Endothelial cell of umbilical vein (primary cell): ENCODE results near the gene CMSS1. TPM values are rescaled to one million over a fixed set of nuclear protein-coding genes. Genes with fewer than 3 reads are reported as not detected.

Experiments
- BruUV-seq: library from RNA; stranded (reverse); fragments of 400-500 nt; replicated peaks from 2 replicates; lab custom pipeline; 2021; lab: Mats Ljungman, UMichigan
- CTCF ChIA-PET: fragments of 300-600, 350-600 bp; sonication (Branson Sonifier 250); formaldehyde crosslinking; loops from one replicate; lab custom pipeline; 2021; ENCODE audit warnings: antibody characterized with exemption, inconsistent platforms; lab: Charles Lee
- POLR2A ChIA-PET: fragments of 300-600, 350-600 bp; sonication (Branson Sonifier 250); formaldehyde crosslinking; loops from one replicate; lab custom pipeline; 2021; ENCODE audit warnings: antibody characterized with exemption, inconsistent platforms; lab: Charles Lee
- DNase-seq: peaks from one replicate; pipeline ENCODE4 v3.0.0-alpha.2; 2011; ENCODE audit warnings: low read depth, low spot score
- FAIRE-seq: peaks from 2 replicates; lab custom pipeline; 2011; peaks lifted over from hg19 to GRCh38; lab: Jason Lieb, UNC
- H2AFZ ChIP-seq: 2 replicates; pipeline ENCODE4 v1.6.0; 2012; ENCODE audit warnings: low read depth, low read length, control low read depth, inconsistent platforms
- H3K27ac ChIP-seq: 2 replicates; pipeline ENCODE4 v1.5.1; 2011; ENCODE audit warnings: low read depth, mild to moderate bottlenecking, control low read depth, low read length, moderate library complexity; ENCODE audit not compliant: insufficient read depth
- H3K27me3 ChIP-seq, 2 experiments: 2 replicates each; pipeline versions ENCODE4 v1.6.0 to v1.6.1; 2011; ENCODE audit warnings: low read length in 2 of 2, mixed read lengths in 1 of 2; ENCODE audit not compliant: control insufficient read depth in 2 of 2, insufficient read depth in 2 of 2
- H3K36me3 ChIP-seq, 2 experiments: 2 replicates in 1 of 2; 3 replicates in 1 of 2; pipeline ENCODE4 v1.5.1; 2011; ENCODE audit warnings: low read length in 2 of 2, mild to moderate bottlenecking in 1 of 2, moderate library complexity in 1 of 2; ENCODE audit not compliant: control insufficient read depth in 2 of 2, insufficient read depth in 2 of 2; ENCODE audit errors: extremely low read depth in 1 of 2
- H3K4me1 ChIP-seq: 3 replicates; pipeline ENCODE4 v1.5.1; 2011; ENCODE audit warnings: mild to moderate bottlenecking, low read length; ENCODE audit not compliant: control insufficient read depth, insufficient read depth; ENCODE audit errors: extremely low read depth
- H3K4me2 ChIP-seq: 2 replicates; pipeline ENCODE4 v1.6.1; 2011; ENCODE audit warnings: low read length, control low read depth, mixed read lengths; ENCODE audit not compliant: insufficient read depth
- H3K4me3 ChIP-seq, 3 experiments: fragments of 200-600 bp in 1 of 3; sonication (generic), shearing (Covaris generic) in 1 of 3; replicated peaks in 1 of 3; 2 replicates each; pipeline ENCODE4 v1.5.1; 2011 to 2016; ENCODE audit warnings: control low read depth in 3 of 3, low read length in 3 of 3, mild to moderate bottlenecking in 2 of 3, inconsistent platforms in 1 of 3, low read depth in 1 of 3, moderate library complexity in 1 of 3; ENCODE audit not compliant: insufficient read depth in 1 of 3
- H3K79me2 ChIP-seq: 2 replicates; pipeline ENCODE4 v1.6.0; 2012; ENCODE audit warnings: low read length, inconsistent platforms; ENCODE audit not compliant: control insufficient read depth, insufficient read depth
- H3K9ac ChIP-seq: replicated peaks from 2 replicates; pipeline ENCODE3; 2011; ENCODE audit warnings: low read length, control low read depth; ENCODE audit not compliant: insufficient read depth; ENCODE audit errors: extremely low read depth
- H3K9me1 ChIP-seq: replicated peaks from 3 replicates; pipeline ENCODE4 v1.6.0; 2011; ENCODE audit warnings: mild to moderate bottlenecking, low read length; ENCODE audit not compliant: control insufficient read depth, insufficient read depth; ENCODE audit errors: extremely low read depth
- H3K9me3 ChIP-seq: replicated peaks from 2 replicates; pipeline ENCODE4 v1.5.1; 2012; ENCODE audit warnings: low read length, inconsistent platforms; ENCODE audit not compliant: control insufficient read depth, insufficient read depth
- H4K20me1 ChIP-seq: replicated peaks from 2 replicates; pipeline ENCODE3; 2011; ENCODE audit warnings: mild to moderate bottlenecking, low read length; ENCODE audit not compliant: control insufficient read depth, insufficient read depth; ENCODE audit errors: extremely low read depth
- EZH2 ChIP-seq: IDR thresholded peaks from 2 replicates; pipeline ENCODE4 v1.6.1; 2012; ENCODE audit warnings: borderline replicate concordance, low read depth, mild to moderate bottlenecking, moderate library complexity, low read length, inconsistent platforms; ENCODE audit not compliant: severe bottlenecking
- FOS ChIP-seq: IDR thresholded peaks from 2 replicates; pipeline ENCODE4 v1.6.1; 2011; ENCODE audit warnings: mild to moderate bottlenecking, low read length, moderate library complexity, borderline replicate concordance; ENCODE audit not compliant: insufficient read depth
- GATA2 ChIP-seq: IDR thresholded peaks from 2 replicates; pipeline ENCODE4 v1.7.0; 2011; ENCODE audit warnings: low read depth, mild to moderate bottlenecking, moderate library complexity, mixed read lengths, low read length; ENCODE audit not compliant: insufficient read length, insufficient read depth
- JUN ChIP-seq: IDR thresholded peaks from 2 replicates; pipeline ENCODE4 v1.6.1; 2011; ENCODE audit warnings: borderline replicate concordance, low read depth; ENCODE audit not compliant: insufficient read length, insufficient read depth
- MYC ChIP-seq: IDR thresholded peaks from one replicate; pipeline ENCODE4 v1.6.1; 2011; ENCODE audit warnings: mild to moderate bottlenecking, low read depth, low read length
- POLR2A ChIP-seq: IDR thresholded peaks from 2 replicates; pipeline ENCODE4 v1.6.1; 2012; ENCODE audit warnings: low read depth, mild to moderate bottlenecking, control low read depth, low read length
- POLR2AphosphoS5 ChIP-seq: IDR thresholded peaks from 2 replicates; pipeline ENCODE4 v1.6.1; 2012; ENCODE audit warnings: low read depth, mild to moderate bottlenecking, control low read depth, low read length, moderate library complexity; ENCODE audit not compliant: insufficient read depth
- dilution Hi-C: fragments of 300-500 bp; cut with MboI; formaldehyde crosslinking; loops from one replicate; pipeline ENCODE4 v1.15.0; 2019; ENCODE audit warnings: low sequenced_read_pairs; ENCODE audit not compliant: extremely low pct_ligation_motif_present
- intact Hi-C: fragments of 100-400 bp; cut with micrococcal nuclease; formaldehyde crosslinking; loops from one replicate; pipeline ENCODE4 v1.10.0; 2022
- polyA plus RNA-seq, 4 experiments: library from polyadenylated mRNA; depleted of rRNA in 3 of 4; stranded (reverse) in 3 of 4; unstranded in 1 of 4; fragments of >200 nt; gene quantifications; 2 replicates each; pipeline versions ENCODE4 v1.2.1 to v1.2.3, GENCODE V29; 2011 to 2012; ENCODE audit warnings: missing spikeins in 1 of 4
- total RNA-seq: library from RNA; stranded (reverse); gene quantifications from 2 replicates; pipeline ENCODE4 v1.2.3, GENCODE V29; 2021
- TF ChIP-seq, protein P1 (sequence below): IDR thresholded peaks from 2 replicates; pipeline ENCODE4 v1.6.1; 2011; ENCODE audit not compliant: insufficient read depth, insufficient read length
- TF ChIP-seq, protein P2 (sequence below), 2 donors: IDR thresholded peaks; 1 replicate in 1 of 2; 2 replicates in 1 of 2; pipeline ENCODE4 v1.5.1; 2011; ENCODE audit warnings: low read length in 2 of 2, mild to moderate bottlenecking in 2 of 2, moderate library complexity in 2 of 2, control low read depth in 1 of 2, inconsistent platforms in 1 of 2, low read depth in 1 of 2; ENCODE audit not compliant: insufficient read depth in 1 of 2; ENCODE audit errors: extremely low read depth in 1 of 2

Gene CMSS1
- total and polyA plus RNA-seq, 2 donors (not counting 3 experiments of a cell fraction or from before 2014, with no cell fraction given) = 9.7 to 60.6 TPM

DNA sequence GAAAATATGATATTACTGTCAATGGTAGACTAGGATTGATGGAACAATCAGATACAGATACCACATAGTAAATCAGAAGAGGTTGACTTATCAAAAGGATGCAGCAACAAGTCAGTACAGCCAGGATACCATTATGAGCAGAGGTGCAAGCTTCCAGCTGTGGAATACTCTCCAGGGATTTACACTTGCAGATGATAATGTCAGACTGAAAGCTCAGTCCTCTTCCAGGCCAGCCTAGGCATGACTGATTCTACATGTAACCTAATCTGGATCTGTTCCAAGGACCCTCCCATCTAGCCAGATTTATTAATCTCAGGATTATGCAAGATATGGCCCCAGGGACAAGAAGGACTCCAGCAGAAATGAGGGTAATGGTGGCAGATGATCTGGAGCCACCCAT, 288.4 kb downstream of the CMSS1 start:
- FAIRE-seq = no peak
- Histone ChIP-seq H3K36me3 (no peaks in the 10 kb centered on the region), H3K9me1 (no peaks in the 10 kb centered on the region), H2AFZ (no peak overlapping the region), H3K9ac (no peak overlapping the region), H3K27me3 (no peaks in the 10 kb centered on the region), H3K4me3 (no peak overlapping the region), H3K9me3 (no peaks in the 10 kb centered on the region), H3K4me2 (no peak overlapping the region), H3K4me1 (peaks cover 8% of the 10 kb centered on the region), H3K27ac (no peak overlapping the region), H4K20me1 (no peaks in the 10 kb centered on the region), H3K79me2 (no peaks in the 10 kb centered on the region)
- intact Hi-C loops = loop anchor here (2.0 kb wide), 1 partner anchor 19 kb away; no protein-coding TSS in a partner anchor
- TF ChIP-seq FOS (no peak), POLR2AphosphoS5 (no peak), MYC (no peak), GATA2 (no peak), JUN (no peak), EZH2 (no peak), POLR2A (no peak)
- TF ChIP-seq, protein P1, sequence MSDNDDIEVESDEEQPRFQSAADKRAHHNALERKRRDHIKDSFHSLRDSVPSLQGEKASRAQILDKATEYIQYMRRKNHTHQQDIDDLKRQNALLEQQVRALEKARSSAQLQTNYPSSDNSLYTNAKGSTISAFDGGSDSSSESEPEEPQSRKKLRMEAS = no peak
- TF ChIP-seq, protein P2, sequence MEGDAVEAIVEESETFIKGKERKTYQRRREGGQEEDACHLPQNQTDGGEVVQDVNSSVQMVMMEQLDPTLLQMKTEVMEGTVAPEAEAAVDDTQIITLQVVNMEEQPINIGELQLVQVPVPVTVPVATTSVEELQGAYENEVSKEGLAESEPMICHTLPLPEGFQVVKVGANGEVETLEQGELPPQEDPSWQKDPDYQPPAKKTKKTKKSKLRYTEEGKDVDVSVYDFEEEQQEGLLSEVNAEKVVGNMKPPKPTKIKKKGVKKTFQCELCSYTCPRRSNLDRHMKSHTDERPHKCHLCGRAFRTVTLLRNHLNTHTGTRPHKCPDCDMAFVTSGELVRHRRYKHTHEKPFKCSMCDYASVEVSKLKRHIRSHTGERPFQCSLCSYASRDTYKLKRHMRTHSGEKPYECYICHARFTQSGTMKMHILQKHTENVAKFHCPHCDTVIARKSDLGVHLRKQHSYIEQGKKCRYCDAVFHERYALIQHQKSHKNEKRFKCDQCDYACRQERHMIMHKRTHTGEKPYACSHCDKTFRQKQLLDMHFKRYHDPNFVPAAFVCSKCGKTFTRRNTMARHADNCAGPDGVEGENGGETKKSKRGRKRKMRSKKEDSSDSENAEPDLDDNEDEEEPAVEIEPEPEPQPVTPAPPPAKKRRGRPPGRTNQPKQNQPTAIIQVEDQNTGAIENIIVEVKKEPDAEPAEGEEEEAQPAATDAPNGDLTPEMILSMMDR (IDR thresholded peaks at IDR 0.05; ENCODE audit: extremely low read depth in 1 of 2, insufficient read depth in 1 of 2, low read depth in 1 of 2, low read length in 2 of 2) = no peak
- CTCF ChIA-PET = interaction anchor here (0.9 to 1.9 kb wide), 7 partner anchors 17 to 263 kb away, joined by 3 to 10 read pairs (median 3); no protein-coding TSS in a partner anchor
- BruUV-seq = no TSS peak
- dilution Hi-C loops = no loop called here
- no peak for DNase-seq
- POLR2A ChIA-PET = no interaction called here
